Suppressor macrophage treated with lipopolysaccharide for 1 hour (primary cell): ENCODE data around the gene KIF1C.
"Not testable (repeated sequence)": the region's sequence is repeated elsewhere in the genome, so short reads cannot be mapped to it uniquely, and the experiment has no call there.

ENCODE experiments used
- DNase-seq, 3 donors: peaks; one replicate each; pipeline ENCODE4 v3.0.0-alpha.2; 2020 to 2022

The KIF1C gene

GRCh38 chr17:5045496-5045895 lies 47.7 kb downstream of the KIF1C start:
- no peak for DNase-seq

- no peak for DNase-seq
Observed at GRCh38 chr17:5047446-5047845, 49.7 kb downstream of the KIF1C start.

GRCh38 chr17:5049314-5049841 lies 51.6 kb downstream of the KIF1C start:
- no peak for DNase-seq

- no peak for DNase-seq
Observed at GRCh38 chr17:5050278-5050677, 52.5 kb downstream of the KIF1C start.

GRCh38 chr17:5055543-5055942 lies 57.8 kb downstream of the KIF1C start:
- DNase-seq, result no peak

- no peak for DNase-seq
Observed at GRCh38 chr17:5065227-5065744, 67.5 kb downstream of the KIF1C start.

GRCh38 chr17:5068236-5068635 lies 70.5 kb downstream of the KIF1C start:
- peak; percentile 7 to 51 (median 27) for DNase-seq

- no peak for DNase-seq
Observed at GRCh38 chr17:5069724-5070123, 72.0 kb downstream of the KIF1C start.

GRCh38 chr17:5075472-5075871 lies 77.7 kb downstream of the KIF1C start:
- not testable (repeated sequence) for DNase-seq

- not testable (repeated sequence) for DNase-seq
Observed at GRCh38 chr17:5077275-5077674, 79.5 kb downstream of the KIF1C start.

GRCh38 chr17:5077781-5078105 lies 80.0 kb downstream of the KIF1C start:
- no peak for DNase-seq
